ENCODE data around the gene MAP3K4.

- TF ChIP-seq, protein P1, sequence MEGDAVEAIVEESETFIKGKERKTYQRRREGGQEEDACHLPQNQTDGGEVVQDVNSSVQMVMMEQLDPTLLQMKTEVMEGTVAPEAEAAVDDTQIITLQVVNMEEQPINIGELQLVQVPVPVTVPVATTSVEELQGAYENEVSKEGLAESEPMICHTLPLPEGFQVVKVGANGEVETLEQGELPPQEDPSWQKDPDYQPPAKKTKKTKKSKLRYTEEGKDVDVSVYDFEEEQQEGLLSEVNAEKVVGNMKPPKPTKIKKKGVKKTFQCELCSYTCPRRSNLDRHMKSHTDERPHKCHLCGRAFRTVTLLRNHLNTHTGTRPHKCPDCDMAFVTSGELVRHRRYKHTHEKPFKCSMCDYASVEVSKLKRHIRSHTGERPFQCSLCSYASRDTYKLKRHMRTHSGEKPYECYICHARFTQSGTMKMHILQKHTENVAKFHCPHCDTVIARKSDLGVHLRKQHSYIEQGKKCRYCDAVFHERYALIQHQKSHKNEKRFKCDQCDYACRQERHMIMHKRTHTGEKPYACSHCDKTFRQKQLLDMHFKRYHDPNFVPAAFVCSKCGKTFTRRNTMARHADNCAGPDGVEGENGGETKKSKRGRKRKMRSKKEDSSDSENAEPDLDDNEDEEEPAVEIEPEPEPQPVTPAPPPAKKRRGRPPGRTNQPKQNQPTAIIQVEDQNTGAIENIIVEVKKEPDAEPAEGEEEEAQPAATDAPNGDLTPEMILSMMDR (conservative IDR thresholded peaks at IDR 0.05): no peak
- no peak for TF ChIP-seq ZFX (IDR thresholded peaks at IDR 0.05)
Measured at GRCh38 chr6:160962835-160963623, 28.5 kb upstream of the MAP3K4 start.
